HUES64 (cell line): ENCODE results near the gene DNASE1L1.

Experiments used
- H3K27ac ChIP-seq: 2 replicates; pipeline ENCODE4 v1.7.0; 2013; ENCODE audit warnings: low read depth, low read length, inconsistent platforms
- H3K27me3 ChIP-seq: 2 replicates; pipeline ENCODE4 v1.6.1; 2013; ENCODE audit warnings: mild to moderate bottlenecking, low read length; ENCODE audit not compliant: insufficient read depth
- H3K36me3 ChIP-seq: 2 replicates; pipeline ENCODE4 v1.6.1; 2013; ENCODE audit warnings: mild to moderate bottlenecking, low read length; ENCODE audit not compliant: insufficient read depth
- H3K4me1 ChIP-seq: 2 replicates; pipeline ENCODE4 v1.6.1; 2013; ENCODE audit warnings: mild to moderate bottlenecking, low read length, moderate library complexity; ENCODE audit not compliant: insufficient read depth
- H3K4me3 ChIP-seq: 2 replicates; pipeline ENCODE4 v1.5.1; 2013; ENCODE audit warnings: mild to moderate bottlenecking, low read length, moderate library complexity
- H3K9ac ChIP-seq: 2 replicates; pipeline ENCODE4 v1.6.1; 2013; ENCODE audit warnings: mild to moderate bottlenecking, low read depth, low read length
- H3K9me3 ChIP-seq: 2 replicates; pipeline ENCODE4 v1.6.1; 2013; ENCODE audit warnings: low read depth, low read length; ENCODE audit not compliant: insufficient read depth
- WGBS: fragments of 150-250, 120-280 bp; methylation state at CpG from one replicate; pipeline ENCODE4 v1.1.7; 2013; ENCODE audit warnings: missing lambda C conversion rate; 5-methylcytosine and 5-hydroxymethylcytosine counted together

The DNASE1L1 gene

GRCh38 chrX:154379569-154379951, 29.5 kb downstream of the DNASE1L1 start:
- Histone ChIP-seq H3K9me3 (no peaks in the 10 kb centered on the region), H3K27me3 (peaks cover 3% of the 10 kb centered on the region; the same call in 1 of the 2 replicates), H3K4me1 (peaks cover 5% of the 10 kb centered on the region), H3K4me3 (peak overlapping the region; percentile 85), H3K36me3 (peaks cover 11% of the 10 kb centered on the region), H3K9ac (peak overlapping the region; percentile 96), H3K27ac (peak overlapping the region; percentile 99)
- 2% methylated on average over 35 of the region's 38 CpGs for WGBS

- Histone ChIP-seq H3K9me3 (no peaks in the 10 kb centered on the region), H3K4me3 (peak within 1 kb of the TSS; percentile 85), H3K9ac (peak within 1 kb of the TSS; percentile 96), H3K27ac (peak within 1 kb of the TSS; percentile 99), H3K36me3 (peaks cover 11% of the 10 kb centered on the region), H3K27me3 (peaks cover 3% of the 10 kb centered on the region; the same call in 1 of the 2 replicates), H3K4me1 (peaks cover 6% of the 10 kb centered on the region)
- WGBS = under 1% methylated on average over 103 of the region's 103 CpGs
Observed at GRCh38 chrX:154378799-154379568, 30.1 kb downstream of the DNASE1L1 start, which contains the start of gene EMD. Gene EMD, plus strand, starts transcription at chrX:154379295. Its CDS starts 190 bp downstream, at chrX:154379485.

GRCh38 chrX:154378059-154378798, 30.8 kb downstream of the DNASE1L1 start:
- Histone ChIP-seq H3K27ac (peak overlapping the region; percentile 97), H3K27me3 (peaks cover 3% of the 10 kb centered on the region; the same call in 1 of the 2 replicates), H3K4me3 (peak overlapping the region; percentile 51), H3K9ac (peak overlapping the region; percentile 77), H3K36me3 (peaks cover 11% of the 10 kb centered on the region), H3K9me3 (no peaks in the 10 kb centered on the region), H3K4me1 (peaks cover 9% of the 10 kb centered on the region)
- WGBS = 2% methylated on average over 79 of the region's 79 CpGs

- WGBS = 88% methylated on average over 3 of the region's 3 CpGs
- H3K4me1 ChIP-seq = peaks cover 12% of the 10 kb centered on the region
- H3K9ac ChIP-seq = no peak overlapping the region
- H3K4me3 ChIP-seq = no peak overlapping the region
- no peaks in the 10 kb centered on the region for H3K9me3 ChIP-seq
- peaks cover 6% of the 10 kb centered on the region; the same call in 1 of the 2 replicates for H3K27me3 ChIP-seq
- H3K27ac ChIP-seq = no peak overlapping the region
- H3K36me3 ChIP-seq = peaks cover 10% of the 10 kb centered on the region
Observed at GRCh38 chrX:154376774-154377173, 32.3 kb downstream of the DNASE1L1 start.

- peaks cover 6% of the 10 kb centered on the region; the same call in 1 of the 2 replicates for H3K27me3 ChIP-seq
- H3K9me3 ChIP-seq = no peaks in the 10 kb centered on the region
- 0 out of 2 replicates have a peak, but pooled peaks cover 1% of the 10 kb centered on the region for H3K36me3 ChIP-seq
- H3K4me1 ChIP-seq = peaks cover 7% of the 10 kb centered on the region; the same call in 1 of the 2 replicates
- no peak overlapping the region for H3K9ac ChIP-seq
- H3K4me3 ChIP-seq = peak overlapping the region; percentile 37; the same call in 1 of the 2 replicates
- 69% methylated on average over 9 of the region's 10 CpGs for whole genome bisulfite sequencing
- no peak overlapping the region; the same call in 1 of the 2 replicates for H3K27ac ChIP-seq
Observed at GRCh38 chrX:154375156-154375504, 33.9 kb downstream of the DNASE1L1 start.

GRCh38 chrX:154374313-154375155, 34.5 kb downstream of the DNASE1L1 start, which contains the start of gene FLNA:
Gene FLNA, minus strand, starts transcription at chrX:154374634. Its CDS starts 3,389 bp downstream, at chrX:154371245.
- Histone ChIP-seq H3K27ac (peak within 1 kb of the TSS; percentile 28; the same call in 1 of the 2 replicates), H3K27me3 (peaks cover 6% of the 10 kb centered on the region; the same call in 1 of the 2 replicates), H3K36me3 (0 out of 2 replicates have a peak, but pooled peaks cover 5% of the 10 kb centered on the region), H3K4me1 (peaks cover 7% of the 10 kb centered on the region; the same call in 1 of the 2 replicates), H3K9ac (peak within 1 kb of the TSS; percentile 26; the same call in 1 of the 2 replicates), H3K9me3 (no peaks in the 10 kb centered on the region), H3K4me3 (peak within 1 kb of the TSS; percentile 47)
- WGBS = 6% methylated on average over 76 of the region's 95 CpGs

- Histone ChIP-seq H3K27me3 (peaks cover 6% of the 10 kb centered on the region; the same call in 1 of the 2 replicates), H3K4me1 (peaks cover 7% of the 10 kb centered on the region; the same call in 1 of the 2 replicates), H3K36me3 (0 out of 2 replicates have a peak, but pooled peaks cover 5% of the 10 kb centered on the region), H3K9ac (peak overlapping the region; percentile 5; the same call in 1 of the 2 replicates), H3K27ac (peak overlapping the region; percentile 64; the same call in 1 of the 2 replicates), H3K9me3 (no peaks in the 10 kb centered on the region), H3K4me3 (peak overlapping the region; percentile 47)
- 20% methylated on average over 19 of the region's 23 CpGs for WGBS
Observed at GRCh38 chrX:154373340-154374306, 35.4 kb downstream of the DNASE1L1 start.

- Histone ChIP-seq H3K27ac (peak overlapping the region; percentile 64; the same call in 1 of the 2 replicates), H3K4me3 (peak overlapping the region; percentile 59), H3K36me3 (peaks cover 13% of the 10 kb centered on the region), H3K4me1 (peaks cover 7% of the 10 kb centered on the region; the same call in 1 of the 2 replicates), H3K9me3 (no peaks in the 10 kb centered on the region), H3K27me3 (peaks cover 6% of the 10 kb centered on the region; the same call in 1 of the 2 replicates), H3K9ac (peak overlapping the region; percentile 47; the same call in 1 of the 2 replicates)
- 25% methylated on average over 4 of the region's 5 CpGs for WGBS
Observed at GRCh38 chrX:154372612-154373022, 36.4 kb downstream of the DNASE1L1 start.

GRCh38 chrX:154371789-154372300, 37.2 kb downstream of the DNASE1L1 start:
- 7% methylated on average over 43 of the region's 43 CpGs for WGBS
- peaks cover 20% of the 10 kb centered on the region for H3K36me3 ChIP-seq
- H3K4me1 ChIP-seq = peaks cover 7% of the 10 kb centered on the region; the same call in 1 of the 2 replicates
- no peaks in the 10 kb centered on the region for H3K9me3 ChIP-seq
- H3K27me3 ChIP-seq = peaks cover 6% of the 10 kb centered on the region; the same call in 1 of the 2 replicates
- H3K4me3 ChIP-seq = peak overlapping the region; percentile 59
- peak overlapping the region; percentile 53; the same call in 1 of the 2 replicates for H3K27ac ChIP-seq
- H3K9ac ChIP-seq = peak overlapping the region; percentile 47; the same call in 1 of the 2 replicates
